ENCODE measurements around the gene RAP1A.
"Not testable (repeated sequence)": the region's sequence is repeated elsewhere in the genome, so short reads cannot be mapped to it uniquely, and the experiment has no call there.

Gene RAP1A

GRCh38 chr1:111605576-111605975 lies 14.0 kb upstream of the RAP1A start:
- Histone ChIP-seq H3K4me3 (ENCODE audit: low read length) (no peak overlapping the region), H3K79me1 (ENCODE audit: low read length) (no peaks in the 10 kb centered on the region), H3K4ac (ENCODE audit: low read depth, low read length) (no peak overlapping the region), H3K56ac (ENCODE audit: low read length) (no peak overlapping the region), H3K79me2 (ENCODE audit: control insufficient read depth, insufficient read depth, low read length) (no peaks in the 10 kb centered on the region), H4K5ac (ENCODE audit: low read length) (no peak overlapping the region), H4K8ac (ENCODE audit: low read depth, low read length) (no peak overlapping the region), H3K36me3 (ENCODE audit: control insufficient read depth, insufficient read depth, low read length) (no peaks in the 10 kb centered on the region), H3K4me2 (ENCODE audit: low read length) (no peak overlapping the region), H2BK5ac (ENCODE audit: low read length) (no peak overlapping the region), H3K4me1 (ENCODE audit: control insufficient read depth, low read depth, low read length) (no peaks in the 10 kb centered on the region), H3K27ac (ENCODE audit: low read depth, low read length) (no peak overlapping the region), H3K23ac (ENCODE audit: low read length) (no peak overlapping the region), H2AK5ac (ENCODE audit: low read length) (no peak overlapping the region), H2BK120ac (ENCODE audit: low read depth, low read length) (no peak overlapping the region), H3K27me3 (ENCODE audit: insufficient read depth, low read length, poor library complexity) (no peaks in the 10 kb centered on the region), H2BK15ac (replicated peaks; ENCODE audit: low read depth) (no peak overlapping the region), H3K9ac (ENCODE audit: low read length) (no peak overlapping the region), H3K18ac (ENCODE audit: low read length) (no peak overlapping the region)
- no peak for DNase-seq

GRCh38 chr1:111606457-111607215 lies 13.0 kb upstream of the RAP1A start:
- not testable (repeated sequence) for H2BK15ac ChIP-seq (replicated peaks; ENCODE audit: low read depth); H3K79me1 ChIP-seq (ENCODE audit: low read length); H3K79me2 ChIP-seq (ENCODE audit: control insufficient read depth, insufficient read depth, low read length); H3K27ac ChIP-seq (ENCODE audit: low read depth, low read length); H4K5ac ChIP-seq (ENCODE audit: low read length); H4K8ac ChIP-seq (ENCODE audit: low read depth, low read length); H2BK5ac ChIP-seq (ENCODE audit: low read length); H3K4me1 ChIP-seq (ENCODE audit: control insufficient read depth, low read depth, low read length); H3K27me3 ChIP-seq (ENCODE audit: insufficient read depth, low read length, poor library complexity); H2BK120ac ChIP-seq (ENCODE audit: low read depth, low read length); H3K4me3 ChIP-seq (ENCODE audit: low read length); H3K36me3 ChIP-seq (ENCODE audit: control insufficient read depth, insufficient read depth, low read length); H3K4me2 ChIP-seq (ENCODE audit: low read length); H3K23ac ChIP-seq (ENCODE audit: low read length); H2AK5ac ChIP-seq (ENCODE audit: low read length); DNase-seq; H3K56ac ChIP-seq (ENCODE audit: low read length); H3K9ac ChIP-seq (ENCODE audit: low read length); H3K18ac ChIP-seq (ENCODE audit: low read length); H3K4ac ChIP-seq (ENCODE audit: low read depth, low read length)
- no CpG with 5 or more reads among the region's 8 CpGs for WGBS (ENCODE audit: extremely low coverage, insufficient coverage, low lambda C conversion rate)

DNA sequence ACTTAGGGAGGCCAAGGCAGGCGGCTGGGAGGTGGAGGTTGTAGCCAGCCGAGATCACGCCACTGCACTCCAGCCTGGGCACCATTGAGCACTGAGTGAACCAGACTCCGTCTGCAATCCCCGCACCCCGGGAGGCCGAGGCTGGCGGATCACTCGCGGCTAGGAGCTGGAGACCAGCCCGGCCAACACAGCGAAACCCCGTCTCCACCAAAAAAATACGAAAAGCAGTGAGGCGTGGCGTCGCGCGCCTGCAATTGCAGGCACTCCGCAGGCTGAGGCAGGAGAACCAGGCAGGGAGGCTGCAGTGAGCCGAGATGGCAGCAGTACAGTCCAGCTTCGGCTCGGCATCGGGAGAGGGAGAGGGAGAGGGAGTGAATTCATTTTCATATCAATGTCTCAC lies 11.1 kb upstream of the RAP1A start:
- H4K8ac ChIP-seq (ENCODE audit: low read depth, low read length); H3K18ac ChIP-seq (ENCODE audit: low read length); H3K9ac ChIP-seq (ENCODE audit: low read length); H4K5ac ChIP-seq (ENCODE audit: low read length); H2BK120ac ChIP-seq (ENCODE audit: low read depth, low read length); H2BK15ac ChIP-seq (replicated peaks; ENCODE audit: low read depth); H2AK5ac ChIP-seq (ENCODE audit: low read length); H3K36me3 ChIP-seq (ENCODE audit: control insufficient read depth, insufficient read depth, low read length); H3K79me2 ChIP-seq (ENCODE audit: control insufficient read depth, insufficient read depth, low read length); H3K23ac ChIP-seq (ENCODE audit: low read length); H2BK5ac ChIP-seq (ENCODE audit: low read length); H3K27ac ChIP-seq (ENCODE audit: low read depth, low read length); H3K4me1 ChIP-seq (ENCODE audit: control insufficient read depth, low read depth, low read length); H3K4me2 ChIP-seq (ENCODE audit: low read length); H3K79me1 ChIP-seq (ENCODE audit: low read length); DNase-seq; H3K56ac ChIP-seq (ENCODE audit: low read length); H3K4ac ChIP-seq (ENCODE audit: low read depth, low read length); H3K27me3 ChIP-seq (ENCODE audit: insufficient read depth, low read length, poor library complexity); H3K4me3 ChIP-seq (ENCODE audit: low read length): not testable (repeated sequence)
- no CpG with 5 or more reads among the region's 24 CpGs for WGBS (ENCODE audit: extremely low coverage, insufficient coverage, low lambda C conversion rate)

DNA sequence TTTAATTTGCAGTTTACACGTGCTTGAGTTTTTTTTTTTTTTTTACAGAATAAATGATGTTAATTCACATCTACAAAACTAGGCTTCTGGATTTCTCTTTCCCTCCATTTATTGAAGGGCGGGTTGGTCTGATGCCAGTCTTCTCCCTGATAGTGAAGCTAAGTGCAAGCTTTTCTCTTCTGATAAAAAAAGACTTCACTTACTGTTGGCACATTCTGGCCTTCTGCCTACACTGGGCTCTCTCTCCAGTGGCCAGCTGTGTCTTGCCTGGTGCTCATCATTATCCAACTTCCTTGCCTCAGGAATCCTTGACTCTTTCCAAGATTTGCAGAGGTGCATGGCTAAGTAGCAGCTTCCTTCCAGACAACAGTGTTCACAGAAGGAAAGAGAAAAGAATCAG lies 7.6 kb upstream of the RAP1A start:
- H3K23ac ChIP-seq (ENCODE audit: low read length), result no peak overlapping the region
- H3K4me3 ChIP-seq (ENCODE audit: low read length), result no peak overlapping the region
- H3K27ac ChIP-seq (ENCODE audit: low read depth, low read length), result no peak overlapping the region
- no peak overlapping the region for H2AK5ac ChIP-seq (ENCODE audit: low read length)
- H3K79me2 ChIP-seq (ENCODE audit: control insufficient read depth, insufficient read depth, low read length), result no peaks in the 10 kb centered on the region
- no peak overlapping the region for H4K8ac ChIP-seq (ENCODE audit: low read depth, low read length)
- H3K9ac ChIP-seq (ENCODE audit: low read length), result no peak overlapping the region
- no peak overlapping the region for H3K56ac ChIP-seq (ENCODE audit: low read length)
- H4K5ac ChIP-seq (ENCODE audit: low read length), result no peak overlapping the region
- no CpG with 5 or more reads among the region's 2 CpGs for WGBS (ENCODE audit: extremely low coverage, insufficient coverage, low lambda C conversion rate)
- H3K4ac ChIP-seq (ENCODE audit: low read depth, low read length), result no peak overlapping the region
- H3K18ac ChIP-seq (ENCODE audit: low read length), result no peak overlapping the region
- no peaks in the 10 kb centered on the region for H3K79me1 ChIP-seq (ENCODE audit: low read length)
- H2BK5ac ChIP-seq (ENCODE audit: low read length), result no peak overlapping the region
- no peaks in the 10 kb centered on the region for H3K27me3 ChIP-seq (ENCODE audit: insufficient read depth, low read length, poor library complexity)
- no peak overlapping the region for H3K4me2 ChIP-seq (ENCODE audit: low read length)
- no peaks in the 10 kb centered on the region for H3K4me1 ChIP-seq (ENCODE audit: control insufficient read depth, low read depth, low read length)
- DNase-seq, result no peak
- H2BK120ac ChIP-seq (ENCODE audit: low read depth, low read length), result no peak overlapping the region
- no peaks in the 10 kb centered on the region for H3K36me3 ChIP-seq (ENCODE audit: control insufficient read depth, insufficient read depth, low read length)
- H2BK15ac ChIP-seq (replicated peaks; ENCODE audit: low read depth), result no peak overlapping the region

DNA sequence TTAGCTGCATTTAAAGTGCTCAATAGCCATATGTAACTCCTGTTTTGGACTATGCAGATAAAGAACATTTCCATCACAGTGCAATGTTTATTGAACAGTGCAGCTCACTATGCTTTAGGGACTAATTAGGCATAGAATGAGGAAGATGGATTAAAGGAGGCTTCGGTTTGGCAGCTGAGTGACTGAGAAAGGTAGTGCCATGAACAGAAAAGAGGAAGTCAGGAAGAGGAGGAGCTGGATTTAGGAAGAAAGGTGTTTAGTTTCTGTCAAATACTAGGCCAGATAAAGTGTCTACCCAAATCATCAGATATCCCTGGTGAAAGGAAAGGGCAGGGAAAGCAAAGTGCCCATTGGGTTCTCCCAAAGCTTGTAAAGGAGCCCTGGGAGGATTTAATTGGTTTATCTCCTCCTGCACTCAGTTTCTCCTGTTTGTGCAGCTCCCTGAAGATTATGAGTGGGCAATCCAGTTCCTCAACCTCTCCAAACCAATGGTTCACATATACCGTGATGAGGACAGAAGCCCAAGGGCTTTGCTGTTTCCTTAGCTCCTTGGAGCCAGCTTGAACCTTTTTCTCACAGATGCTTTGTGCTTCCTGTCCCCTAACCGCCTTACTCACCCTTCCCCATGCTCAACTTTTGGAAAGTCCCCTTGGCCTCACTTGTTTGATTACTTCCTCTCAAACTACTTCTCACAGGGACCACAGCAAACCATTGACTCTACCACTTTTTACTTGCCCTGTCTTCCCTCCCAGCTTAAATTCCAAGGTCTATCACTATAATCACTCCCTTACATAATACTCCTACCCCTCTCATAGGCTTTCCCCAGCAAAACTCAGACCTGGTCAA lies 3.5 kb upstream of the RAP1A start:
- no peaks in the 10 kb centered on the region for H3K36me3 ChIP-seq (ENCODE audit: control insufficient read depth, insufficient read depth, low read length)
- no peak overlapping the region for H3K23ac ChIP-seq (ENCODE audit: low read length)
- no peak overlapping the region for H3K18ac ChIP-seq (ENCODE audit: low read length)
- H4K5ac ChIP-seq (ENCODE audit: low read length), result no peak overlapping the region
- H3K4ac ChIP-seq (ENCODE audit: low read depth, low read length), result no peak overlapping the region
- H3K4me1 ChIP-seq (ENCODE audit: control insufficient read depth, low read depth, low read length), result peaks cover 5% of the 10 kb centered on the region
- no peak overlapping the region for H3K56ac ChIP-seq (ENCODE audit: low read length)
- H2BK5ac ChIP-seq (ENCODE audit: low read length), result no peak overlapping the region
- H3K4me3 ChIP-seq (ENCODE audit: low read length), result no peak overlapping the region
- H3K4me2 ChIP-seq (ENCODE audit: low read length), result no peak overlapping the region
- H4K8ac ChIP-seq (ENCODE audit: low read depth, low read length), result no peak overlapping the region
- H3K79me1 ChIP-seq (ENCODE audit: low read length), result peaks cover 3% of the 10 kb centered on the region
- no CpG with 5 or more reads among the region's 3 CpGs for WGBS (ENCODE audit: extremely low coverage, insufficient coverage, low lambda C conversion rate)
- no peak overlapping the region for H2BK120ac ChIP-seq (ENCODE audit: low read depth, low read length)
- no peak for DNase-seq
- no peak overlapping the region for H2AK5ac ChIP-seq (ENCODE audit: low read length)
- no peak overlapping the region for H3K27ac ChIP-seq (ENCODE audit: low read depth, low read length)
- H3K79me2 ChIP-seq (ENCODE audit: control insufficient read depth, insufficient read depth, low read length), result peaks cover 7% of the 10 kb centered on the region
- no peaks in the 10 kb centered on the region for H3K27me3 ChIP-seq (ENCODE audit: insufficient read depth, low read length, poor library complexity)
- H3K9ac ChIP-seq (ENCODE audit: low read length), result no peak overlapping the region
- H2BK15ac ChIP-seq (replicated peaks; ENCODE audit: low read depth), result no peak overlapping the region

All from mesendoderm (in vitro differentiated cells).